A549 (cell line): ENCODE data around the gene ARHGAP44.

Experiments used
- CHD2 ChIP-seq: fragments of 150-350 bp; IDR thresholded peaks from 2 replicates; pipeline ENCODE4 v1.6.1; 2014; ENCODE audit warnings: low read length; ENCODE audit not compliant: partially characterized antibody
- MAX ChIP-seq: IDR thresholded peaks from 2 replicates; pipeline ENCODE4 v1.6.1; 2012
- MAZ ChIP-seq: fragments of 150-350 bp; IDR thresholded peaks from 2 replicates; pipeline ENCODE4 v1.6.1; 2014; ENCODE audit warnings: antibody characterized with exemption, low read depth, low read length, borderline replicate concordance
- NR3C1 ChIP-seq: fragments of >200 bp; sonication (Bioruptor Twin); formaldehyde crosslinking; IDR thresholded peaks from 3 replicates; pipeline ENCODE4 v1.6.1; 2017
- TF ChIP-seq, protein P1 (sequence below): fragments of 150-350 bp; IDR thresholded peaks from 2 replicates; pipeline ENCODE4 v1.6.1; 2014; ENCODE audit warnings: low read depth, mild to moderate bottlenecking, low read length

DNA sequence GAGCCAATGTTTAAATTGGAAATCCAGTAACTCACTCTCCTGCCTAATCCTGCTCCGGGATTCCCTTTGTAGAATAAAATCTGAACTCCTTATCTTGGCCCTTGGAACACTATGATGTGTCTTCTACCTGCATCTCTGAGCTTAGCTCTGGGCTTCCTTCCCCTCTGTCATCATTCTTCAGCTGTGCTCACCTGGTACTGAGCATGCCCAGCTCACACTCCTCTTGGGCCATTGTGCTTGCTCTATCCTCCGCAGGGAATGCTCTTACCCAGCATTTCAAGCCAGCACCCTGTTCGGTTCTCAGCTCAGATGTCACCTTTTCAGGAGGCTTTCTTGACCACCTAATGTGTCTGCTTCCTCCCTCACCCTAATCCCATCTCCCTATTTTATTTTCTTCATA lies 112.7 kb downstream of the ARHGAP44 start:
- TF ChIP-seq MAZ, result no peak
- TF ChIP-seq CHD2, result no peak
- no peak for TF ChIP-seq MAX
- TF ChIP-seq NR3C1, result no peak
- TF ChIP-seq, protein P1, sequence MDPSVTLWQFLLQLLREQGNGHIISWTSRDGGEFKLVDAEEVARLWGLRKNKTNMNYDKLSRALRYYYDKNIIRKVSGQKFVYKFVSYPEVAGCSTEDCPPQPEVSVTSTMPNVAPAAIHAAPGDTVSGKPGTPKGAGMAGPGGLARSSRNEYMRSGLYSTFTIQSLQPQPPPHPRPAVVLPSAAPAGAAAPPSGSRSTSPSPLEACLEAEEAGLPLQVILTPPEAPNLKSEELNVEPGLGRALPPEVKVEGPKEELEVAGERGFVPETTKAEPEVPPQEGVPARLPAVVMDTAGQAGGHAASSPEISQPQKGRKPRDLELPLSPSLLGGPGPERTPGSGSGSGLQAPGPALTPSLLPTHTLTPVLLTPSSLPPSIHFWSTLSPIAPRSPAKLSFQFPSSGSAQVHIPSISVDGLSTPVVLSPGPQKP, result no peak
